ENCODE data around the gene FERMT1. TPM values are rescaled to one million over a fixed set of nuclear protein-coding genes. Genes with fewer than 3 reads are reported as not detected.

The FERMT1 gene
- total and polyA plus RNA-seq, 2 of the 13 experiments (the other 11 are each of a cell fraction or from before 2014, with no cell fraction given): 15.8 to 29.5 TPM

GRCh38 chr20:6053776-6054688 is 68.8 kb downstream of the FERMT1 start, which contains the start of gene LRRN4 (continued):
- TF ChIP-seq, protein P1, sequence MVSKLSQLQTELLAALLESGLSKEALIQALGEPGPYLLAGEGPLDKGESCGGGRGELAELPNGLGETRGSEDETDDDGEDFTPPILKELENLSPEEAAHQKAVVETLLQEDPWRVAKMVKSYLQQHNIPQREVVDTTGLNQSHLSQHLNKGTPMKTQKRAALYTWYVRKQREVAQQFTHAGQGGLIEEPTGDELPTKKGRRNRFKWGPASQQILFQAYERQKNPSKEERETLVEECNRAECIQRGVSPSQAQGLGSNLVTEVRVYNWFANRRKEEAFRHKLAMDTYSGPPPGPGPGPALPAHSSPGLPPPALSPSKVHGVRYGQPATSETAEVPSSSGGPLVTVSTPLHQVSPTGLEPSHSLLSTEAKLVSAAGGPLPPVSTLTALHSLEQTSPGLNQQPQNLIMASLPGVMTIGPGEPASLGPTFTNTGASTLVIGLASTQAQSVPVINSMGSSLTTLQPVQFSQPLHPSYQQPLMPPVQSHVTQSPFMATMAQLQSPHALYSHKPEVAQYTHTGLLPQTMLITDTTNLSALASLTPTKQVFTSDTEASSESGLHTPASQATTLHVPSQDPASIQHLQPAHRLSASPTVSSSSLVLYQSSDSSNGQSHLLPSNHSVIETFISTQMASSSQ (IDR thresholded peaks at IDR 0.05; ENCODE audit: low read depth): no peak
- TF ChIP-seq, protein P1 (CRISPR knock-in tag; IDR thresholded peaks at IDR 0.05; ENCODE audit: borderline replicate concordance): no peak
- TF ChIP-seq AKAP8 (CRISPR knock-in tag; IDR thresholded peaks at IDR 0.05) (no peak), ZNF138 (CRISPR knock-in tag; IDR thresholded peaks at IDR 0.05; ENCODE audit: low read depth) (no peak), SPEN (CRISPR knock-in tag; IDR thresholded peaks at IDR 0.05; ENCODE audit: low read depth) (peak; percentile 52; the same call in 1 of the 2 replicates), ZBTB4 (CRISPR knock-in tag; IDR thresholded peaks at IDR 0.05; ENCODE audit: borderline replicate concordance) (no peak), ZNF282 (IDR thresholded peaks at IDR 0.05; ENCODE audit: partially characterized antibody) (no peak), ZFY (CRISPR knock-in tag; IDR thresholded peaks at IDR 0.05) (no peak), AGO2 (optimal IDR thresholded peaks at IDR 0.05; ENCODE audit: low read depth, low read length) (no peak), TEAD3 (CRISPR knock-in tag; optimal IDR thresholded peaks at IDR 0.05; ENCODE audit: borderline replicate concordance) (peak; percentile 71), TBX3 (IDR thresholded peaks at IDR 0.05; ENCODE audit: borderline replicate concordance) (no peak), ATRX (CRISPR knock-in tag; IDR thresholded peaks at IDR 0.05; ENCODE audit: borderline replicate concordance) (no peak), RELA (CRISPR knock-in tag; IDR thresholded peaks at IDR 0.05) (no peak), ZBTB42 (CRISPR knock-in tag; IDR thresholded peaks at IDR 0.05) (no peak), MXD3 (CRISPR knock-in tag; IDR thresholded peaks at IDR 0.05) (no peak), ETS1 (CRISPR knock-in tag; IDR thresholded peaks at IDR 0.05) (no peak), KMT2A (CRISPR knock-in tag; IDR thresholded peaks at IDR 0.05) (no peak)
